ENCODE measurements around the gene HLTF. TPM values are rescaled to one million over a fixed set of nuclear protein-coding genes. Genes with fewer than 3 reads are reported as not detected.
"Not testable (repeated sequence)": the region's sequence is repeated elsewhere in the genome, so short reads cannot be mapped to it uniquely, and the experiment has no call there.

HLTF gene
- total RNA-seq, 4 donors from 2014 or later = 5.2 to 12.4 (median 8.1) TPM

DNA sequence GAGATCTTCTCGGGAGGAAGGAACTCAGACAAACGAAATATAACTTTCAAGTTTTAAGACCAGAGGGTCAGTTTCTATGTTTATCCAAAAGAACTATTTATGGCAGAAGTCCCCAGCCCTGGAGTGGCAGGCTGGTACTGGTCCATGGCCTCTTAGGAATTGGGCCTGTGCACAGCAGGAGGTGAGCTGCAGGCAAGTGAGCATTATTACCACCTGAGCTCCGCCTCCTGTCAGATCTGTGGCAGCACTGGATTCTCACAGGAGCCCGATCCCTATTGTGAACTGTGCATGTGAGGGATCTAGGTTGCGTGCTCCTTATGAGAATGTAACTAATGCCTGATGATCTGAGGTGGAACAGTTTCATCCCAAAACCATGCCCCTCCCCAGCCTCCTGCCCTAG, 28.8 kb upstream of the HLTF start:
- Histone ChIP-seq H3K9me3 (no peaks in the 10 kb centered on the region), H3K4me3 (no peak overlapping the region), H3K27ac (no peak overlapping the region), H3K27me3 (no peaks in the 10 kb centered on the region), H3K36me3 (no peaks in the 10 kb centered on the region), H3K4me1 (no peaks in the 10 kb centered on the region)
- no peak for TF ChIP-seq POLR2A (IDR thresholded peaks at IDR 0.05)
- TF ChIP-seq, protein P1, sequence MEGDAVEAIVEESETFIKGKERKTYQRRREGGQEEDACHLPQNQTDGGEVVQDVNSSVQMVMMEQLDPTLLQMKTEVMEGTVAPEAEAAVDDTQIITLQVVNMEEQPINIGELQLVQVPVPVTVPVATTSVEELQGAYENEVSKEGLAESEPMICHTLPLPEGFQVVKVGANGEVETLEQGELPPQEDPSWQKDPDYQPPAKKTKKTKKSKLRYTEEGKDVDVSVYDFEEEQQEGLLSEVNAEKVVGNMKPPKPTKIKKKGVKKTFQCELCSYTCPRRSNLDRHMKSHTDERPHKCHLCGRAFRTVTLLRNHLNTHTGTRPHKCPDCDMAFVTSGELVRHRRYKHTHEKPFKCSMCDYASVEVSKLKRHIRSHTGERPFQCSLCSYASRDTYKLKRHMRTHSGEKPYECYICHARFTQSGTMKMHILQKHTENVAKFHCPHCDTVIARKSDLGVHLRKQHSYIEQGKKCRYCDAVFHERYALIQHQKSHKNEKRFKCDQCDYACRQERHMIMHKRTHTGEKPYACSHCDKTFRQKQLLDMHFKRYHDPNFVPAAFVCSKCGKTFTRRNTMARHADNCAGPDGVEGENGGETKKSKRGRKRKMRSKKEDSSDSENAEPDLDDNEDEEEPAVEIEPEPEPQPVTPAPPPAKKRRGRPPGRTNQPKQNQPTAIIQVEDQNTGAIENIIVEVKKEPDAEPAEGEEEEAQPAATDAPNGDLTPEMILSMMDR (IDR thresholded peaks at IDR 0.05) = no peak
- WGBS, 2 donors = 86 to 91% methylated on average over 5 of the region's 5 CpGs
- intact Hi-C loops (cut with DNase I) = loop anchor here (5.0 kb wide), 1 partner anchor 157 kb away; no protein-coding TSS in a partner anchor
- DNase-seq = no peak

DNA sequence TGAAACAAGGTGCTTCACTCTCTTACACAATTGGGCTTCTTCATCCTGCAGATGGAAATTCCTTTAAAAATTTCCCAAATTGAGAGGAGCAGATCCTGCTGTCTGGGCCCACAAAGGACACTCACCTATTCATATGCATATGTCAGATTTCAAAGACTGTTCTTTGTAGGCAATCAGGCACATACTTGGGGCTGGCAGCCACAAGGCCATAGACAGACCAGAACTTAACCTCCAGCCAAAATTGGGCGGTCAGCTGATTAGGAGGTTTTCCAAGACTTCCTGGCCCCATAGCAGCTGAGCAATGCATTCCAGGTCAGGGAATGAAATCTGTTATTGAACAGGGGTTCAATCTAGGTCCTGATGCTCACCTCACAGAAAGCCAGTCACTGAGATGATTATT, 28.1 kb upstream of the HLTF start:
- intact Hi-C loops (cut with DNase I) = no loop called here
- Histone ChIP-seq H3K27me3 (no peaks in the 10 kb centered on the region), H3K36me3 (no peaks in the 10 kb centered on the region), H3K27ac (no peak overlapping the region), H3K4me3 (no peak overlapping the region), H3K9me3 (no peaks in the 10 kb centered on the region), H3K4me1 (no peaks in the 10 kb centered on the region)
- no peak for TF ChIP-seq POLR2A (IDR thresholded peaks at IDR 0.05)
- TF ChIP-seq, protein P1 (IDR thresholded peaks at IDR 0.05) = no peak
- WGBS, 2 donors = 100% methylated on average over 1 of the region's 1 CpG
- no peak for DNase-seq

DNA sequence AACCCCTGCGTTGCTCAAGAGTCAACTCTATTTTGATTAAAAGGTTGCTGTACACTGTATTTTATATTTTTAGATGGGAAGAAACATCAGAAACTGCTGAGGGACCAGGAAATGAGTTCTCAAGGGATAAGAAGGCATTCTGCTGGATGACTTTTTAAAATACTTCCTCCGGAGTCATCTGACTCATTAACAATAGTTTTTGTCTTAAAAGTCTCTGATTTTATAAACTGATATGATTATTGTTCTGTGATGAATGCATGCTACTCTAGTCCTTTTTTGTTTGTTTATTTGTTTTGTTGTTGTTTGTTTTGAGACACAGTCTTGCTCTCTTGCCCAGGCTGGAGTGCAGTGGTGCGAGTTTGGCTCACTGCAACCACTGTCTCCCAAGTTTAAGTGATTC, 18.2 kb upstream of the HLTF start:
- WGBS, 2 donors = 73 to 74% methylated on average over 3 of the region's 3 CpGs
- TF ChIP-seq, protein P1 (IDR thresholded peaks at IDR 0.05) = no peak
- TF ChIP-seq POLR2A (IDR thresholded peaks at IDR 0.05) = no peak

DNA sequence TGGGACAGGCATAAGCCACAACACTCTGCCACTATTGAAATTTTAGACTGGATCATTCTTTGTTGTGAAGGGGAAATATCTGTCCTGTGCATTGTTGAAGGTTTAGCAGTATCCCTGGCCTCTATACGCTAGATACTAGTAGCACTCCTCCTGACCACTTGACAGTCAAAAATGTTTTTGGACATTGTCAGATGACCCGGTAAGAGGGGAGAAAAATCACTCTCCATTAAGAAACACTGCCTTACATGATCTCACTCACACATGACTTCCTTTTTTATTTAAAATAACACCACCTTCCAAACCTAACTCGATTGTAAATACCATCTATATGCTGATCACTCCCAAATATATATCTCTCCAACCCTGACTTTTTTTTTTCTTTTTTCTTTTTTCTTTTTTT, 15.3 kb upstream of the HLTF start:
- no peak overlapping the region for H3K4me3 ChIP-seq
- no peaks in the 10 kb centered on the region for H3K36me3 ChIP-seq
- no peak for DNase-seq
- no peaks in the 10 kb centered on the region for H3K4me1 ChIP-seq
- no peak overlapping the region for H3K27ac ChIP-seq
- intact Hi-C loops (cut with DNase I) = no loop called here
- TF ChIP-seq, protein P1 (IDR thresholded peaks at IDR 0.05) = no peak
- no peak for TF ChIP-seq POLR2A (IDR thresholded peaks at IDR 0.05)
- 86 to 89% methylated on average over 3 of the region's 3 CpGs for WGBS, 2 donors
- no peaks in the 10 kb centered on the region for H3K27me3 ChIP-seq
- H3K9me3 ChIP-seq = no peaks in the 10 kb centered on the region

More for the DNA sequence above, 18.2 kb upstream of the HLTF start:
- Histone ChIP-seq H3K4me3 (no peak overlapping the region), H3K27ac (no peak overlapping the region), H3K36me3 (no peaks in the 10 kb centered on the region), H3K4me1 (no peaks in the 10 kb centered on the region), H3K9me3 (no peaks in the 10 kb centered on the region), H3K27me3 (no peaks in the 10 kb centered on the region)
- DNase-seq = no peak
- intact Hi-C loops (cut with DNase I) = no loop called here

DNA sequence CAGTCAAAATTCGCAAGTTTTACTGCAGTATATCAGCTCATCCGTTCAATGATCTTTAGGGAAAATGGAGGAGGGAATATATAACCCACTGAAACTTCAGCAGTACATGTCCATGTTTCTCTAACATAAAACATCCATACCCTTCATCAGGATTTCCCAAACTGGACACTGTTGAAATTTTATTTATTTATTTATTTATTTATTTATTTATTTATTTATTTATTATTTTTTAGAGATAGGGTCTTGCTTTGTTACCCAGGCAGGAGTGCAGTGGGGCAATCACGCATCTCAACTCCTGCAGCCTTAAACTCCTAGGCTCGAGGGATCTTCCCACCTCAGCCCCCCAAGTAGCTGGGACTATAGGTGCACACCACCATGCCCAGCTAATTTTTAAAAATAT, 14.8 kb upstream of the HLTF start:
- no peaks in the 10 kb centered on the region for H3K36me3 ChIP-seq
- no peak overlapping the region for H3K4me3 ChIP-seq
- TF ChIP-seq POLR2A (IDR thresholded peaks at IDR 0.05) = no peak
- TF ChIP-seq, protein P1 (IDR thresholded peaks at IDR 0.05) = no peak
- intact Hi-C loops (cut with DNase I) = no loop called here
- H3K9me3 ChIP-seq = no peaks in the 10 kb centered on the region
- no peaks in the 10 kb centered on the region for H3K4me1 ChIP-seq
- no peaks in the 10 kb centered on the region for H3K27me3 ChIP-seq
- no peak for DNase-seq
- H3K27ac ChIP-seq = no peak overlapping the region
- WGBS, 2 donors = 80 to 83% methylated on average over 4 of the region's 4 CpGs

DNA sequence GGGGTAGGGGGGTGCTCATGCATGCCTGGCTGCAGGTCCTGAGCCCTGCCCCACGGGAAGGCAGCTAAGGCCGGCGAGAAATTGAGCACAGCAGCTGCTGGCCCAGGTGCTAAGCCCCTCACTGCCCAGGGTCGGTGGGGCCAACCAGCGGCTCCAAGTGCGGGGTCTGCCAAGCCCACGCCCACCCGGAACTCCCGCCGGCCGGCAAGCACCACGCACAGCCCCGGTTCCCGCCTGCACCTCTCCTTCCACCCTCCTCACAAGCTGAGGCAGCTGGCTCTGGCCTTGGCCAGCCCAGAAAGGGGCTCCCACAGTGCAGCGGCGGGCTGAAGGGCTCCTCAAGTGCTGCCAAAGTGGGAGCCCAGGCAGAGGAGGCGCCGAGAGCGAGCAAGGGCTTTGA, 11.7 kb upstream of the HLTF start:
- 81 to 87% methylated on average over 3 to 6 of the region's 19 CpGs for WGBS, 2 donors
- H3K9me3 ChIP-seq; H3K27ac ChIP-seq; intact Hi-C loops (cut with DNase I); DNase-seq; H3K4me1 ChIP-seq; H3K27me3 ChIP-seq; H3K4me3 ChIP-seq; H3K36me3 ChIP-seq: not testable (repeated sequence)
